Gastroesophageal sphincter (tissue), 4 donors: ENCODE data around the gene SLC23A2. TPM values are rescaled to one million over a fixed set of nuclear protein-coding genes. Genes with fewer than 3 reads are reported as not detected.

Source experiments
- ATAC-seq: fragments of 150-250 bp; one replicate; pipeline ENCODE4 v1.9.1; 2016; ENCODE audit warnings: mild to moderate bottlenecking, moderate library complexity
- H3K27ac ChIP-seq, 4 donors: fragments of 200-600 bp; sonication (generic) in 3 of 4; 1 replicate in 3 of 4; 2 replicates in 1 of 4; pipeline ENCODE4 v1.5.1; 2016 to 2019
- H3K27me3 ChIP-seq: fragments of 200-600 bp; sonication (generic); one replicate; pipeline ENCODE4 v1.5.1; 2019
- H3K36me3 ChIP-seq, 2 donors: fragments of 200-600 bp; sonication (generic); one replicate each; pipeline ENCODE4 v1.5.1; 2019; ENCODE audit warnings: control low read depth in 1 of 2
- H3K4me1 ChIP-seq, 3 donors: fragments of 200-600 bp; sonication (generic); 1 replicate in 2 of 3; 2 replicates in 1 of 3; pipeline ENCODE4 v1.5.1; 2016 to 2019; ENCODE audit warnings: control low read depth in 2 of 3
- H3K4me3 ChIP-seq, 2 donors: fragments of 200-600 bp; sonication (generic); one replicate each; pipeline ENCODE4 v1.5.1; 2019; ENCODE audit warnings: mild to moderate bottlenecking in 1 of 2, moderate library complexity in 1 of 2
- H3K9me3 ChIP-seq, 3 donors: fragments of 200-600 bp; sonication (generic); one replicate each; pipeline ENCODE4 v1.5.1; 2017 to 2019; ENCODE audit warnings: control low read depth in 2 of 3
- EP300 ChIP-seq: sonication (generic); formaldehyde crosslinking; IDR thresholded peaks from one replicate; pipeline ENCODE4 v1.6.1; 2017; ENCODE audit warnings: antibody characterized with exemption, mild to moderate bottlenecking
- POLR2A ChIP-seq, 2 donors: fragments of 450-650 bp; IDR thresholded peaks; one replicate each; pipeline ENCODE4 v1.6.1; 2017; ENCODE audit warnings: antibody characterized with exemption in 2 of 2, mild to moderate bottlenecking in 2 of 2, moderate library complexity in 1 of 2
- POLR2AphosphoS5 ChIP-seq: sonication (generic); formaldehyde crosslinking; IDR thresholded peaks from one replicate; pipeline ENCODE4 v1.6.1; 2017; ENCODE audit warnings: antibody characterized with exemption
- WGBS, 2 donors: methylation state at CpG; one replicate each; pipeline ENCODE4 v1.1.5; 2018; ENCODE audit warnings: low coverage in 1 of 2; 5-methylcytosine and 5-hydroxymethylcytosine counted together
- total RNA-seq, 4 donors: library from RNA; depleted of rRNA; stranded (reverse); fragments of >200 nt; gene quantifications; one replicate each; pipeline ENCODE4 v1.1.0, GENCODE V29; 2016
- TF ChIP-seq, protein P1 (sequence below), 4 experiments: fragments of 200-600 bp in 2 of 4; fragments of 450-650 bp in 2 of 4; sonication (generic) in 1 of 4; IDR thresholded peaks; one replicate each; pipeline ENCODE4 v1.5.1; 2017 to 2019; ENCODE audit warnings: antibody characterized with exemption in 4 of 4, mild to moderate bottlenecking in 2 of 4, moderate library complexity in 2 of 4

The SLC23A2 gene
- total RNA-seq, 4 donors from 2014 or later = 11.5 to 19.1 (median 15.1) TPM

- whole genome bisulfite sequencing, 2 donors = 75 to 83% methylated on average over 2 to 4 of the region's 4 CpGs
- ATAC-seq = no peak
- H3K27ac ChIP-seq = peak overlapping the region; percentile 27 to 75 (median 44)
Observed at GRCh38 chr20:4950841-4951240, 50.5 kb downstream of the SLC23A2 start.

GRCh38 chr20:4950437-4950836 is 50.9 kb downstream of the SLC23A2 start:
- TF ChIP-seq EP300 (no peak), POLR2A (IDR thresholded peaks at IDR 0.05) (no peak), POLR2AphosphoS5 (no peak)
- TF ChIP-seq, protein P1, sequence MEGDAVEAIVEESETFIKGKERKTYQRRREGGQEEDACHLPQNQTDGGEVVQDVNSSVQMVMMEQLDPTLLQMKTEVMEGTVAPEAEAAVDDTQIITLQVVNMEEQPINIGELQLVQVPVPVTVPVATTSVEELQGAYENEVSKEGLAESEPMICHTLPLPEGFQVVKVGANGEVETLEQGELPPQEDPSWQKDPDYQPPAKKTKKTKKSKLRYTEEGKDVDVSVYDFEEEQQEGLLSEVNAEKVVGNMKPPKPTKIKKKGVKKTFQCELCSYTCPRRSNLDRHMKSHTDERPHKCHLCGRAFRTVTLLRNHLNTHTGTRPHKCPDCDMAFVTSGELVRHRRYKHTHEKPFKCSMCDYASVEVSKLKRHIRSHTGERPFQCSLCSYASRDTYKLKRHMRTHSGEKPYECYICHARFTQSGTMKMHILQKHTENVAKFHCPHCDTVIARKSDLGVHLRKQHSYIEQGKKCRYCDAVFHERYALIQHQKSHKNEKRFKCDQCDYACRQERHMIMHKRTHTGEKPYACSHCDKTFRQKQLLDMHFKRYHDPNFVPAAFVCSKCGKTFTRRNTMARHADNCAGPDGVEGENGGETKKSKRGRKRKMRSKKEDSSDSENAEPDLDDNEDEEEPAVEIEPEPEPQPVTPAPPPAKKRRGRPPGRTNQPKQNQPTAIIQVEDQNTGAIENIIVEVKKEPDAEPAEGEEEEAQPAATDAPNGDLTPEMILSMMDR (IDR thresholded peaks at IDR 0.05) = no peak
- ATAC-seq = no peak
- H3K4me3 ChIP-seq = no peak overlapping the region
- no peaks in the 10 kb centered on the region for H3K36me3 ChIP-seq
- 43 to 82% methylated on average over 1 to 3 of the region's 3 CpGs for WGBS, 2 donors
- peak overlapping the region in 3 of 4 donors; percentile 27 to 75 (median 53) for H3K27ac ChIP-seq
- H3K9me3 ChIP-seq = no peaks in the 10 kb centered on the region
- peaks cover 0 to 43% (median 8%) of the 10 kb centered on the region in 3 donors for H3K4me1 ChIP-seq
- no peaks in the 10 kb centered on the region for H3K27me3 ChIP-seq

More at GRCh38 chr20:4950841-4951240, 50.5 kb downstream of the SLC23A2 start:
- Histone ChIP-seq H3K4me1 (peaks cover 0 to 42% (median 8%) of the 10 kb centered on the region in 3 donors), H3K4me3 (no peak overlapping the region), H3K9me3 (no peaks in the 10 kb centered on the region), H3K27me3 (no peaks in the 10 kb centered on the region), H3K36me3 (no peaks in the 10 kb centered on the region)
- TF ChIP-seq, protein P1 (IDR thresholded peaks at IDR 0.05) = no peak
- TF ChIP-seq EP300 = no peak
- TF ChIP-seq POLR2AphosphoS5 = no peak
- no peak for TF ChIP-seq POLR2A (IDR thresholded peaks at IDR 0.05)

GRCh38 chr20:4949833-4950178 is 51.5 kb downstream of the SLC23A2 start:
- 15 to 45% methylated on average over 6 of the region's 6 CpGs for WGBS, 2 donors
- TF ChIP-seq POLR2A (IDR thresholded peaks at IDR 0.05) (no peak), EP300 (no peak)
- TF ChIP-seq, protein P1 (IDR thresholded peaks at IDR 0.05) = peak; percentile 46 to 81 (median 68)
- H3K4me1 ChIP-seq = peaks cover 0 to 50% (median 8%) of the 10 kb centered on the region in 3 donors
- no peaks in the 10 kb centered on the region for H3K9me3 ChIP-seq
- no peaks in the 10 kb centered on the region for H3K36me3 ChIP-seq
- H3K27ac ChIP-seq = peak overlapping the region in 3 of 4 donors; percentile 27 to 75 (median 53)
- H3K27me3 ChIP-seq = no peaks in the 10 kb centered on the region
- H3K4me3 ChIP-seq = no peak overlapping the region
- ATAC-seq = peak; percentile 65

DNA sequence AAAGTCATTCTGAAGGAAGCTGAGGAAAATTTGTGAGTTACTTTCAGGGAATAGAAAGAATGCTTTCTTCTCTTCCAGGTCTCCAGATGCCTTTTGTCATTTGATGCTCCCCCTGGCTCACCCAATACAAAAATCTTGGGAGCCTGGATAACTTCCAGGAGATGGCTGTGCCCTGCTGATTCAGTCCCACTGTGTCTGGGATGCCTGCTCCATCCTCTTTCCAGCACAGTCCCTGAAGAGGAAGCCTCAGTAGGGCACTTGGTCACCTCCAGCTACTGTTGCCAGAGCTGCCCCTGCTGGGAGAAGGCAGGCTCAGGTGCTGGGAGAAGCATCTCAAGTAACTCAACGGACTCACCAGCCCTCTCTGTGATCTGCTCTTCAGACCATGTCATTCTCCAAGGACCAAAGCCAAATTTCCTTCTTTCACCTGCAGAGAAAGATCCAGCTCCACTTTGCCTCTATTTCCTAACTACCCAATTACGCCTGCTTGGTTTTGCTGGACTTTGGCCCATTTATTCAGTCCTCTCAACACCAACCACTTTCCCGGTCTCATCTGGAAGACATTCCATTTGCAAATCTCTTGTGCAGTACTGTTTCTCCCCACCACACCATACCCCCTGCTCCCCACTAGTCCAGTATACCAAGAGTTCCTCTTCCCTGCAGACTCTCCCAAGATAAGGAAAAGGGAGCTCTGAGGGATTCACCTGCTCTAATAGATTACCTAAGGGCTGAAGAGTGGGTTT is 53.3 kb downstream of the SLC23A2 start:
- ATAC-seq = no peak

More for the DNA sequence above, 53.3 kb downstream of the SLC23A2 start:
- Histone ChIP-seq H3K27ac (peak overlapping the region in 1 of 4 donors; percentile 41), H3K4me1 (peaks cover 0 to 61% (median 11%) of the 10 kb centered on the region in 3 donors), H3K36me3 (no peaks in the 10 kb centered on the region), H3K27me3 (no peaks in the 10 kb centered on the region), H3K4me3 (no peak overlapping the region), H3K9me3 (no peaks in the 10 kb centered on the region)
- TF ChIP-seq POLR2A (IDR thresholded peaks at IDR 0.05) = no peak
- TF ChIP-seq POLR2AphosphoS5 = no peak
- no peak for TF ChIP-seq EP300
- TF ChIP-seq, protein P1 (IDR thresholded peaks at IDR 0.05) = no peak
- 61 to 72% methylated on average over 3 of the region's 3 CpGs for whole genome bisulfite sequencing, 2 donors
